HG02571 (cell line): ENCODE measurements around the gene CPNE5.
"Not testable (repeated sequence)": the region's sequence is repeated elsewhere in the genome, so short reads cannot be mapped to it uniquely, and the experiment has no call there.

Experiments
- ATAC-seq: cut with Tn5 transposase; IDR thresholded peaks from one replicate; pipeline ENCODE4 v1.9.1; 2021; ENCODE audit warnings: mild to moderate bottlenecking, moderate library complexity; ENCODE audit not compliant: unreplicated experiment

Gene CPNE5

DNA sequence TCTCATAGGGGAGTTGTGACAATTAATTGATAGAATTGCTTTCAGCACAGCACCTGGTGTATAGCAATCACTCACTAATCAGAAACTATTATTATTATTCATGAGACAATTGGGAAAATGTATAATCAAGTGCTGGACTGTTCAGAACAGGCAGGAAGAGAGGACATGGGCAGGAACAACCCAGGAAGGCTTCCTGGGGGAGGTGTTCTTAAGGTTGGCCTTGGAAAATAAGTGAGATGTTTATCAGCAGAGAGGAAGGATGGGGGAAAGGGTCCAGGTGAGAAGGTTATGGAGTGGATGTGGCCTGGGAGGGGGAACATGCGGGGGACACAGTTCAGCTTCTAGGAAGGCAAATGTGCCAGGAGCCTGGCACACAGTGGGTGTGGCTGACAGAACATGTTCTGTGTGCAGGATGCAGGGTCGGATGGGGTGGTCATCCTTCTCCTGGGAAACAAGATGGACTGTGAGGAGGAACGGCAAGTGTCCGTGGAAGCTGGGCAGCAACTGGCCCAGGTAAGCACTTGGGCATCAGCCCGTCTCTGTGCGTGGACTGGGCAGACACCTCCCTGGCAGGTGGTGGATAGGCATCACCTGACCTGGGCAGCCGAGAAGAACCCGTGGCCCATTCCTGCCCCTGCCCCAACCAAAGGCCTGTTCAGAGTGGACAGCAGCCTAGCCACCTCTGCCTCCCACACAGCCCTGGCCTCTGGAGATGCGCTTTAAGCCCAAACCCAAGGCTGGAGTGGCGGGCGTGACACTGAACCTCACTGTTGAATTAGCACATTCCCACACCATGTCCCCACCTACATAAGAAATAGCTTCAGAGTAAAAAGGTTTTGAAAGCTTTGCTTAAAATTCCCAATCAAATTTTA is 110.7 kb downstream of the CPNE5 start:
- ATAC-seq: no peak

DNA sequence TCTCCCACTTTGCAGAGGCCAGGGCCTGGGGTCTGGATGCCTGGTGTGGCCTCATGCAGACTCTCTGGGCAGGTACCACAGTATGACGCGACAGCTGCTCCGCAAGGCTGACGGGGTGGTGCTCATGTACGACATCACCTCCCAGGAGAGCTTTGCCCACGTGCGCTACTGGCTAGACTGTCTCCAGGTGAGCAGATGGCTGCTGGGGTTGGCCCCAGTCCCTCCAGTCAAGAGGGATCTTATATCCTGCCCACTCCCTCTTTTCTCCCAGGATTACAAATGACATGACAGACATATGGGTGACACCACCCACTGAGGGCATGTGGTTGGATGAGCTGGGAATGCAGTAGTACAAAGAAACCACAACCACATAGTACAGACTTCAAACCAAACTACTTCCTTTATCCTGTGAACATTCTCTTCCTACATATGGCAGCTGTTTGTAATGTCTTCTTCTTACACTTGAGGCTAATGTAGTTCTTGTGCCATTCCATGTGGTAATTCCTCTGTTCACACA is 111.7 kb downstream of the CPNE5 start:
- no peak for ATAC-seq

DNA sequence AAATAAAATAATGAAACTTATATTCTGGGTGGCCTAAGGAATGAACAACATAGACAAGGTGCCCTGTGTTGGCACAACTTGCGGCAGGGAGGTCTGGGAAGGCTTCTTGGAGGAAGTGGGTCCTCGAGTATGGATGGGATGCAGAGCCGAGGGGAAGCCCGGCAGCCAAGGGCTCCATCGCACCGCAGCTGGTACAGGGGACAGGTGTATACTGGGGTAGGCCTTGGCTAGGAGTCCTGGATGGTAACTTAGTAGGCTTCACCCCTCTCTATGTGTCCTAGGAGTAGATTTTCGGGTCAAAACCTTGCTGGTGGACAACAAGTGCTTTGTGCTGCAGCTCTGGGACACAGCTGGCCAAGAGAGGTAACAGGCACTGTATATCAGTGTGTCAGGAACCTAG is 113.7 kb downstream of the CPNE5 start:
- no peak for ATAC-seq

DNA sequence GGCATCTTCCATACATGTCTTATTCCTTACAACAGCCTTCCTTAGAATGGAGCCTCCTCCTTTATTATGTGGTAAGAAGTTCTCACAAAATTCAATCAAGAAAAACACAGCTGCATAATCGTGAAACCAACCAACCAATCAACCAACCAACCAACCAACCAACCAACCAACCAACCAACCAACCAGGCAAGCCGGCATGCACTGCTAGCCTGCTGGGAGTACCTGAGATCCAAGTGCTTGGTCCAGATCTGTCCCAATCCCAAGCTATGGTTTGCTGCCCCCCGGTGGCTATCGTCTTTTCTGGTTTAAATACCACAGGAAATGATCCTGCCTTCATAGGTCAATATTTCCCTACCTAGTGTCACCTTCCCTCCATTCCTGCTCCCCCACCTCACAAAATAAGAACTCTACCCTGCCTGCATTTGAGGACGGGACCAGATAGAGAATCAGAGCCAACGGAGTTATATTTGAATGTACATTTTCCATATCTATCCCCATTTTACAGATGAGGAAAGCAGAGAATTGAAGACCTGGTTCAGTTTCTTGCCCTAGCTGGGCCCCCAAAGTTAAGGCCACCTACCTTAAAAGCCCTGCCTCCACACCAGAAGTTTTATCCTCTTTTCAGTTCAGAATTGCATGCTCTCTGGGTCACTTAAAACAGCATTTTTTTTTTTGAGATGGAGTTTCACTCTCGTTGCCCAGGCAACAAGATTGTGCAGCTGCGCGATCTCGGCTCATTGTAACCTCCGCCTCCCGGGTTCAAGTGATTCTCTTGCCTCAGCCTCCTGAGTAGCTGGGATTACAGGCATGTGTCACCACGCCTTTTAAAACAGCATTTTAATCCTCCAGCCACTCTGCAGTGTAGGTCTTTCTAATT is 114.5 kb downstream of the CPNE5 start:
- ATAC-seq: no peak

DNA sequence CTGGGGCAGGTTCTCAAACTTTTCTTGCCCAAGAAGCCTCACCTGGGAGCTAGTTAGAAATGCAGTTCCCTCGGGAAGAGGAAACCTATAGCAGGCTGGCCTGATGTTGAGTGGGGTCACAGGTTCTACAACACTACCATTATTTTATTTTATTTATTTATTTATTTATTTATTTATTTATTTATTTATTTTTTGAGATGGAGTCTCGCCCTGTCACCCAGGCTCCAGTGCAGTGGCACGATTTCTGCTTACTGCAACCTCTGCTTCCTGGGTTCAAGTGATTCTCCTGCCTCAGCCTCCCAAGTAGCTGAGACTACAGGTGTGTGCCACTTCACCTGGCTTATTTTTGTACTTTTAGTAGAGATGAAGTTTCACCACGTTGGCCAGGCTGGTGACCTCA is 115.3 kb downstream of the CPNE5 start:
- not testable (repeated sequence) for ATAC-seq

DNA sequence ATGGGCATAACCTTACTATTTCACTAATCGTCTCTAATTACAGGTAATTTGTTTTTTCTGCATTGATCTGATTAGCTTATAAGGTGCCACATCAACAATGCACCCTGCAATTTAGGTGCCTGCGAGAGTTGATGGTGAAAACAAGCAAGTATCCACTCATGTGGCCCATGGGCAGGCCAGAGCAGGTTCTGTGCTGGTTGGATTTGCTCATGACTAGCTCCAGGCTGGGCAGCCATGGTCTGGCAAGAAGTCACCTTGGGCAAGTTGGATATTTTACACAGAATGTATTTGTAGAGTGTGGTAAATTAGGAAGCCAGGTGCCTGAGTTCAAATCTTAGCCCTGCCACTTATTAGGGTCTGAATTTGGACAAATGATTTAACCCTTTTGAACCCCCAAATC is 116.4 kb downstream of the CPNE5 start:
- no peak for ATAC-seq

DNA sequence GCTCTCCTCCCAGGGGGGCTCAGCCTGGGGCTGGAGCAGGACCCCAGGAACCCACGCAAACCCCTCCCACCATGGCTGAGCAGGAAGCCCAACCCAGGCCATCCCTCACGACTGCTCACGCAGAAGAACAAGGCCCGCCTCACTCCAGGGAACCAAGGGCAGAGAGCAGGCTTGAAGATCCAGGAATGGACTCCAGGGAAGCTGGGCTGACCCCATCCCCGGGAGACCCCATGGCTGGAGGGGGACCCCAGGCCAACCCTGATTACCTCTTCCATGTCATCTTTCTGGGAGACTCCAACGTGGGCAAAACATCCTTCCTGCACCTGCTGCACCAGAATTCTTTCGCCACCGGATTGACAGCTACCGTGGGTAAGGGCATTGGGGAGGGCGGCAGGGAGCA is 116.9 kb downstream of the CPNE5 start:
- no peak for ATAC-seq

DNA sequence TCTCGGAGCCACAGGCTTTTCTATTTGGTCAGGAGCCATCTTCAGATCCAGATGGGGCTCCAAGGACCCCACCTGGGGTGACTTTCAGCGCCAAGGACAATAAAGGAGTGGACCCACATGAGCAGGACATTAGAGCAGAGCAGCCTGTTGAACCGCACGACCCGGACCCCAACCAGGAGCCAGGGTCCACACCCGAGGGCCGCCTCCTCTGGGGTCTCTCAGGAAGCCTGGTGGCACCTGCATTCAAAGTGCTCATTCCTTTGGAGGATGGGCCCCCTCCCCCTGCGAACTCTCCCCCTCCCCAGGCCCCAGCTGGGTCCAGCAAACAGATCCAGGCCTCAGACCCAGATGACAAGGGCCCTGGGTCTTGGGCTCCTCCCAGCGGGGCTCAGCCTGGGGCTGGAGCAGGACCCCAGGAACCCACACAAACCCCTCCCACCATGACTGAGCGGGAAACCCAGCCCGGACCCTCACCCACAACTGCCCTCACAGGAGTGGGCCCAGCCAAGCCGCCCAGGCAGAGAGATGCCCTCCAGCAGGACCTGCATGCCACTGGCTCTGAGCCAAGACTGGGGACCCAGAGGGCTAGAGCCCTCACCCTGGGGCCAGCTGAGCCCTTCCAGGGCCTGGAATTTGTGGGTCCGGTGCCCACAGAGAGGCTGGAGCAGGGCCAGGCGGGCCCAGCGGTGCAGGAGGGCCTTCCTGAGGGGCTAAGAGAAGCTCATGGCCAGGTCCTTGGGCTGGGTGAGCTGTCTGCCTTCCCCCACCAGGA is 117.7 kb downstream of the CPNE5 start:
- ATAC-seq: no peak

DNA sequence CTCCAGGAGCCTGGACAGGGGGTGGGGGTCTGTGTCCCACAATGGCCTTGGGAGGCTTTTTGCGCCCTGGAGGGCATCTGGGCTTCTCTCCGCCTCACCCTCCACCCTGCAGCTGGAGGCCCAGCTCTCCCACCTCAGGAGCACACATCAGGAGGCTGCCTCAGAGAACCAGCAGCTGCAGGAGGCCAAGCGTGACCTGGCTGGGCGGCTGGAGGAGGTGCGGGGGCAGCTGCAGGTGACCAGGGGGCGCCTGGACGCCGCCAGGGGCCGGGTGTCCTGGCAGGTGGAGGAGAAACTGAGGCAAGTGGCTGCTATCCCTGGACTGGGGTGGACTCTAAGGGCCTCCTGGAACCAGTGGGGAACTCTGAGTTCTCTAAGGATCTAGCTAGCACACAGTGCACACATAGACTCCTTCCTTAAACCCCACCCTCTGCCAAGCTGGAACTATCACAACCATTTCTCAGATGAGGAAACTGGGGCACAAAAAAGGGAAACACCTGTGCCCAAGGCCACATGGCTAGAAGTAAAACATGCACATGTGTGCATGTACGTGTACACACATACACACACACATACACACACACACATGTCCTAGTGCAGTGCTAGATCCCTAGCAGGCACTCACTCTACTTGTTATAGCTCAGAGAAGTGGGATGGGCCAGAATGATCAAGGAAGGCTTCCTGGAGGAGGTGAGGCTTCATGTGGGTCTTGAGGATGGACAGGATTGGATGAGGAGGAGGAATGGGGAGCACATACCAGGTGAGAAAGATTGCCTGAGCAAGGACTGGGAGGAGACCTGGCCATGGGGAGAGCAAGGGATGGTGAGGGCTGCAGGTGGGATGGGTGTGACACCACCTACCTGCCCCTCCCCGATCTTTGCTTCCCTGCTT is 118.7 kb downstream of the CPNE5 start:
- ATAC-seq: no peak

DNA sequence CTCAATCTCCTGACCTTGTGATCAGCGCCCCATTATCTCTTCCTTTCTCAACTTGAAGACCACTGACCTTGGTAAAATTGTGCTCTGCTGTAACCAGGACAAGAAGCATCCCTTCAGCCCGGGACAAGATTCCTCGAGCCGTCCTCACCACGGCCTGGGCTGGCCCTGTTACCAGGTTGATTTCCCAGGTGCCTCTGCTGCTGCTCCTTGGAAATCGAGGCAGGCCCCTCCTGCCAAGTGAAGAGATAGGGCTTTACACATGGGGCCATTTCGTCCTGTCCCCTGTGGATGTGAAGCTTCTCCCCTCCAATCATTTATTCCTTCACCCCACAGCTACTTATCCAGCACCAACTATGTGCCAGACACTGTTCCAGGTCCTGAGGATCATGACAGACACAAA is 120.1 kb downstream of the CPNE5 start:
- no peak for ATAC-seq

DNA sequence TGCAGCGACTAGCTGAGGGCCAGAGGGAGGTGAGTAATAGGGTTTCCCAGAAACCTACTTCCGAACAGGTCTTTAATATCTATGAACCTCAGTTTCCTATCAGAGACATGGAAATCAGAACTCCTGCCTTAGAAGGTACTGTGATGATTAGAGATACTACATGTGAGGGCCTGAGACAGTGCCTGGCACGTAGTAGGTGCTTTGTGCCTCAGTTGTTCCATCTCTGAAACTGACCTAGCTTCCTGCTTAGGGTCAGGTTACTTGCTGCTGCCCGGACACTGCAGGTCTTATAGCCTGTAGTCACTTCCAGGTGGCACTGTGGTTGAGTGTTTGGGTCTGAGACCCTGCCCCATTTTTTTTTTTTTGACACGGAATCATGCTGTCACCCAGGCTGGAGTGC is 120.7 kb downstream of the CPNE5 start:
- no peak for ATAC-seq

DNA sequence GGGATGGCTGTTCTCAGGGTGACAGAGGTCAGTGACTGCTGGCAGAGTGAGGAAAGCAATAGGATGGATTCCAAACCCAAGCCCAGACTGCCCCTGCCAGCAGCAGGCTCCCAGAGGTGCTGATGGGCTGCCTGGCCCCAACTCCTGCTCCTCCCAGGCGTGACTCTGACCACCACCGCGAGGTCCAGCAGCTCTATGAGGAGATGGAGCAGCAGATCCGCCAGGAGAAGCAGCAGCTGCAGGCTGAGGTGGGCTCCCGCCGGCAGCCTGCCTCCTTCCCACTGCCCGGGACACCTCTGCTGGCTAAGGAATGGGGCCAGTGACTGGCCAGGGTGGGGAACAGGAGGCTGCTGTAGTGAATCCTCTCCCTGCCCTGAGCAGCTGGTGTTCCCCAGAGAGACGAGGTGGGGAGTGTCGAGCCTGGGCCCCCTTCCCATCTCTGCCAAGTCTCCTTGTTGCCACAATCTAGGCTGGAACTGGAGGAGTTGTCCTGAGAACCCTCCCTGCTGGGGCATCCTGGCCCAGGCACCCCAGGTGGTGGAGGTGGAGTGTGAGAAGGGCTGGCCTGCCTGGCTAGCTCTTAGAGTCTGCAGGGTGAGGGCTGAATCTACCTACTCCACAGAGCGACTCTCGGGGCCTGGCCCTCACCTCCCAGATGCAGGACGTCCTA is 121.2 kb downstream of the CPNE5 start:
- ATAC-seq: no peak

DNA sequence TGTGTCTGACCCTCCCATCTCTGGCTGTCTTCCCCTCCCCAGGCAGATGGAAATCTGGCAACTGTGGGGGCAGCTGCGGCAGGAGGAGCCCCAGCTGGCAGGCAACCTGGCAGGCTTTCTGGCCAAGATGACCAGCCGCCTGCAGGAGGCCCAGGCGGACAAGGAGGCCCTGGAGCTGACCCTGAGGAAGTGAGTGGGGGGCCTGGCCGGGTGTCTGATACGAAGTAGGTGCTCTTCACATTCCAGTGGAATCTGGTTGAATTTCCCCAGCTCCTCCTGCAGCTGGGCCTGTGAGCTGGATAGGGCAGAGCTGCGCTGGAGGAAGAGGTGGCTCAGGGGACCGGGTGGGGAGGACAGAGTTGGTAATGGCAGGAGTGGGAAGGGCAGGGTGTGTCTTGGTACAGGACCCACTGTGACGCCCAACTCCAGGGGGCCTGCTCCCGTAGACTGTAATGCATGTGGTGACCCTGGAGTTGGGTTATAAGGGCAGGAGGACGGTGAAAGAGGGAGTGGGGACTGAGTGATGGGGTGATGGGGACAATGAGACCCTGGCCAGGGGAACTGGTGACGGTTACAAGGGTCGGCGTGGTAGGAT is 121.9 kb downstream of the CPNE5 start:
- no peak for ATAC-seq

DNA sequence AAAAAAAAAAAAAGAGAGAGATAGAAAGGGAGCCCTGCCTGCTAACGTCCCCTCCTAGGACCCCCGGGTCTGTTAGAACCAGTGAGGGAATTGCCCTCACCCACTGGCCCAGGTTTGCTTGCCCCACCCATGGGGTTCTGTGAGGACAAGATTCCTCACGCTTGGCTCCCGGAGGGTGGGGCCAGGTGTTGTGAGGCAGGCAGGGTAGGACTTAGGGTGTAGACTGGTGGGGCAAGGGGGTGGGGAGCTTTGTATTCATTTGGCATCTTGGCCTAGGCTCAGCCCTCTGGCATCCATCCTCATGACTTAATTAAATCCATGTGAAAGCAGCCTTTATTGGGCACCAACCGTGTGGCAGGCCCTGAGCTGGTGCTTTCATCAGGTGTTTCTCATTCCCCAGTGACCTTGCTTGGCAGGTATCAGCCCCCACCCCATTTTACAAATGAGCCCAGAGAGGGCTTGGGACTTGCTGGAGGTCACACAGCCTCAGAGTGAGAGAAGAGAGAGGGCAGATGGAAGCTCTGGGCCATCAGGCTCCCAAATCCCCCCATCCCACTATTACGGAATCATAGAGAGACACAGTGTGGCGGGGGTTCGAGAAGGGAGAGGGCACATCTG is 122.7 kb downstream of the CPNE5 start:
- no peak for ATAC-seq

DNA sequence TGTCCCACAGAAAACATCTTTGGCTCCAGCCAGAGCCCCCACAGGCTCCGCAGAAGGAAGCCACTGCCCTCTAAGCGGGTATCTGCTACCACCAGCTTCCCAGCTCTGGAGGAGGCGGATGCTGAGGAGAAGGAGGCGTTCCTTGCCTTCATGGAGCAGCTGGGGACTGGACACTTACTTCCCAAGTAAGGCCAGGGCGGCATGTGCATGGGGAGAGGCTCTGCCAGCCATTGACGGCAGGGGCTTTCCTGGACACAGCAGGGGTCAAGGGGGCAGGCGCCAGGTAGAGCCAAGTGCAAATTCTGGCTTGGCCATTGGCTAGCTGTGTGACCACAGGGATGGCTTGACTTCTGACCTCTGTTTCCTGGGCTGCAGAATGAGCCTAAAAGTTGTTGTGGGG is 123.8 kb downstream of the CPNE5 start:
- no peak for ATAC-seq

DNA sequence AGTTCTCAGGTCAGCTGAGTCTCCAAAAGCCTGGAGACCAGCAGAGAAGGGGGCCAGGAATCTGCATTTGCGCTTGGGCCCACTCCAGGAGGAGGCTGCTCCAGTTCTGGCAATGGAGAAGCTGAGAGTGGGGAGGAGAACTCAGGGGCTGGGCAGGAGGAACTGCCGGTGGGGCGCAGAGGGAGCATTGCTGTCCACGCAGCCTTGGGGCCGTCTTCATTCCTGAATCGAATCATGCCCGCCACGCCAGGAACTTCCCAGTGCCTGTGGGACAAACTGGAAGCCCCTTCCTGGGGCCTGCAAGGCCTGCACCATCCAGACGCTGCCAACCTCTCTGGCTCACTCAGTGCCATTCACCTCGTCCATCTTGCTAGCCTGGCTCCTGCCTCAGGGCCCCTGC is 124.7 kb downstream of the CPNE5 start:
- no peak for ATAC-seq

DNA sequence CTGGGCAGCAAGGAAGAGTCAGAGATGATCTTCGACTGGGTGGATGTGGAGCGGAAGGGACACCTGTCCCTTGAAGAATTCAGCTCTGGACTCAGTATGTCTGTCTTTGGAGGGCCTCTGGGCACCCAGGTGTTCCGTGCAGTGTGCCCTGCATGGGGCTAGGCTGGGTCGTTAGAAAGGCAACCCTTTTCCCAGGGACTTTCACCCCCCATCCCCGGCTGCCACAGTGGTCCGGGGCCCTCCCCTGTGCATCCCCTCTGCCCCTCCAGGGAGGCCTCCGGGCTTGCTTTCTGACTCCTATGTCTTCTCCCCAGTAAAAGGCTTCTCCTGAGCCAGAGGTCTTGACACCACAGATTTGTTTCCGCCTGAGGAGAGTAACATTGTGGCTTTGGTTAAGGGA is 125.4 kb downstream of the CPNE5 start:
- no peak for ATAC-seq

DNA sequence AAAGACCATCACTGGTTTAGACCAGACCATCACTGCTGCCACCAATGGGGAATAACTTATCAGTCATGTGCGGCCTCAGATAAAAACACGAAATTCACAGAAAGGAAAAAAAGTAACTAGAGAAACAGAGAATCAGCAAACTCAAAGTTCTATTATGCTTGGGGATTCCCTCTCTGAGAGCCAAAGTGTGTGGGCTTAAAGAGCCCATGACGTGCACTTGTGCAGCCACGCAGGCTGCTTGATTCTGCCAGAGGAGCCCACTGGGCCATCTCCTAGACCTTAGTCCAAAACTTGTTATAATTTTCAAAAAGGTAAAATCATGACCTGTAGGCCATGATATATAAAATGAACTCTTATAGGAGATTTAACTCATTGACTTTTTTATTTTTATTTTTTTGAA is 126.4 kb downstream of the CPNE5 start:
- no peak for ATAC-seq

DNA sequence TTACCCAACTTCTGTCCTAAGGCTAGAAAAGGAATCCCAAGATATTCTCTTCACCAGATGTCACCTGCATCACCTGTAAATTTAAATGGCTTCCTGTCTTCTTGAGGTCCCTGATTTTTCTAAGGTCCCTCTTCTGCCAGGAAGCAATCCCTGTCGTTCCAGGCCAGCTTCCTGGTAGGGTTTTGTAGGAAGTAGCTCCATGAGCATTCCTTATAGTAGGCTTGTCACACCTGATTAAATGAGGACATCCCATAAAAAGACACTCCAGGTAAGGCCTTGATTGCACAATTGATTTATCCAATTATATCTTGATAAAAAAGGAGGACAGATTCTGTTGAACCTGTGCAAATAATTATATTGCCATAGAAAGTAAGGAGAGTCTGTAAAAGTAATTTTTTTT is 132.9 kb downstream of the CPNE5 start:
- no peak for ATAC-seq
